ENCODE data around the gene BCHE. TPM values are rescaled to one million over a fixed set of nuclear protein-coding genes. Genes with fewer than 3 reads are reported as not detected.

The BCHE gene
- total RNA-seq, 3 donors from 2014 or later = 0.33 to 27.1 (median 2.6) TPM

GRCh38 chr3:165749241-165749640 is 88.0 kb downstream of the BCHE start:
- TF ChIP-seq CTCF (IDR thresholded peaks at IDR 0.05) (no peak), POLR2A (IDR thresholded peaks at IDR 0.05) (no peak), POLR2AphosphoS5 (IDR thresholded peaks at IDR 0.05) (no peak)
- no peaks in the 10 kb centered on the region for H3K36me3 ChIP-seq
- no peaks in the 10 kb centered on the region for H3K27me3 ChIP-seq
- no peak overlapping the region for H3K4me3 ChIP-seq
- intact Hi-C loops (cut with DNase I; ENCODE audit: low total_unique reads) = no loop called here
- H3K9me3 ChIP-seq = no peaks in the 10 kb centered on the region
- no peak for DNase-seq (ENCODE audit: low spot score in 2 of 2)
- no peak overlapping the region for H3K27ac ChIP-seq
- H3K4me1 ChIP-seq = no peaks in the 10 kb centered on the region

GRCh38 chr3:165748094-165748493 is 89.1 kb downstream of the BCHE start:
- Histone ChIP-seq H3K4me3 (no peak overlapping the region), H3K27me3 (no peaks in the 10 kb centered on the region), H3K27ac (no peak overlapping the region), H3K9me3 (no peaks in the 10 kb centered on the region), H3K36me3 (no peaks in the 10 kb centered on the region), H3K4me1 (no peaks in the 10 kb centered on the region)
- DNase-seq (ENCODE audit: low spot score in 2 of 2) = no peak
- intact Hi-C loops (cut with DNase I; ENCODE audit: low total_unique reads) = no loop called here
- TF ChIP-seq POLR2A (IDR thresholded peaks at IDR 0.05) = no peak
- no peak for TF ChIP-seq POLR2AphosphoS5 (IDR thresholded peaks at IDR 0.05)
- TF ChIP-seq CTCF (IDR thresholded peaks at IDR 0.05) = no peak

- intact Hi-C loops (cut with DNase I; ENCODE audit: low total_unique reads) = no loop called here
- Histone ChIP-seq H3K4me1 (no peaks in the 10 kb centered on the region), H3K36me3 (no peaks in the 10 kb centered on the region), H3K27ac (no peak overlapping the region), H3K27me3 (no peaks in the 10 kb centered on the region), H3K9me3 (no peaks in the 10 kb centered on the region), H3K4me3 (no peak overlapping the region)
- DNase-seq (ENCODE audit: low spot score in 2 of 2) = no peak
- TF ChIP-seq POLR2AphosphoS5 (IDR thresholded peaks at IDR 0.05) = no peak
- TF ChIP-seq POLR2A (IDR thresholded peaks at IDR 0.05) = no peak
- no peak for TF ChIP-seq CTCF (IDR thresholded peaks at IDR 0.05)
Observed at GRCh38 chr3:165746874-165747273, 90.3 kb downstream of the BCHE start.

GRCh38 chr3:165744025-165744424 is 93.2 kb downstream of the BCHE start:
- Histone ChIP-seq H3K36me3 (no peaks in the 10 kb centered on the region), H3K4me3 (no peak overlapping the region), H3K27ac (no peak overlapping the region), H3K27me3 (no peaks in the 10 kb centered on the region), H3K9me3 (no peaks in the 10 kb centered on the region), H3K4me1 (no peaks in the 10 kb centered on the region)
- intact Hi-C loops (cut with DNase I; ENCODE audit: low total_unique reads) = no loop called here
- no peak for DNase-seq (ENCODE audit: low spot score in 2 of 2)
- TF ChIP-seq POLR2AphosphoS5 (IDR thresholded peaks at IDR 0.05) (no peak), POLR2A (IDR thresholded peaks at IDR 0.05) (no peak), CTCF (IDR thresholded peaks at IDR 0.05) (no peak)

GRCh38 chr3:165742351-165742750 is 94.9 kb downstream of the BCHE start:
- Histone ChIP-seq H3K36me3 (no peaks in the 10 kb centered on the region), H3K27ac (no peak overlapping the region), H3K4me3 (no peak overlapping the region), H3K9me3 (no peaks in the 10 kb centered on the region), H3K4me1 (no peaks in the 10 kb centered on the region), H3K27me3 (no peaks in the 10 kb centered on the region)
- DNase-seq (ENCODE audit: low spot score in 2 of 2) = no peak
- intact Hi-C loops (cut with DNase I; ENCODE audit: low total_unique reads) = no loop called here
- no peak for TF ChIP-seq POLR2AphosphoS5 (IDR thresholded peaks at IDR 0.05)
- no peak for TF ChIP-seq CTCF (IDR thresholded peaks at IDR 0.05)
- no peak for TF ChIP-seq POLR2A (IDR thresholded peaks at IDR 0.05)
